ENCODE measurements around the gene CYP11A1. TPM values are rescaled to one million over a fixed set of nuclear protein-coding genes. Genes with fewer than 3 reads are reported as not detected.

The CYP11A1 gene
- total RNA-seq, 1 donor from 2014 or later, result not detected

DNA sequence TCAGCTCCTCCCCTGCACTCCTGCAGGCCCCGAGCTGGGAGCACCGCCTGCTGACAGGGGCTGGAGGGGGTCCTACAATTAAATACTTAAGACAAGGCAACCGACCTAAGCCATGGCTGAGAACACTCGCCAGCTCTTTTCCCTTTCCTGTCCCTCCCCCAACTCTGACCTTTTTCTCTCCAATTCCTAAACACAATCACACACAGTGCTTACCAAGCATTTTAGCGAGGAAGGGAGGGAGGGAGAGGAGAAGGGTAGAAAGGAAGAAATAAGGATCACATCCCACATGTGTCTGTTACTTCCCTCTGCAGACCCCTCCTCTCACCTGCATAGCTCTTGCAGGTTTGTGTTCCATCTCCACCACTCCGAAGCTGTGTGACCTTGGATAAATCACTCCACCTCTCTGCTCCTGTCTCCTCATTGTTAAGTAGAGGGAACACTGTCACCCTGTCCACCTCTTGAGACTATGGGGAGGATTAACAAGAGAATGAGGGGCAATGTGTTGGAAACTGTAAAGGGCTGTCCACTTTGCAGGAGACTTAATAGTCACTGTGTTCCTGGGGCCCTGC is 63.6 kb downstream of the CYP11A1 start:
- DNase-seq (ENCODE audit: low read depth) (no peak), FAIRE-seq (peak; percentile 66)
- no peaks in the 10 kb centered on the region for H3K36me3 ChIP-seq (ENCODE audit: control insufficient read depth, insufficient read depth, low read length)
- no peak overlapping the region for H3K4me3 ChIP-seq (ENCODE audit: low read depth, low read length)
- TF ChIP-seq, protein P1, sequence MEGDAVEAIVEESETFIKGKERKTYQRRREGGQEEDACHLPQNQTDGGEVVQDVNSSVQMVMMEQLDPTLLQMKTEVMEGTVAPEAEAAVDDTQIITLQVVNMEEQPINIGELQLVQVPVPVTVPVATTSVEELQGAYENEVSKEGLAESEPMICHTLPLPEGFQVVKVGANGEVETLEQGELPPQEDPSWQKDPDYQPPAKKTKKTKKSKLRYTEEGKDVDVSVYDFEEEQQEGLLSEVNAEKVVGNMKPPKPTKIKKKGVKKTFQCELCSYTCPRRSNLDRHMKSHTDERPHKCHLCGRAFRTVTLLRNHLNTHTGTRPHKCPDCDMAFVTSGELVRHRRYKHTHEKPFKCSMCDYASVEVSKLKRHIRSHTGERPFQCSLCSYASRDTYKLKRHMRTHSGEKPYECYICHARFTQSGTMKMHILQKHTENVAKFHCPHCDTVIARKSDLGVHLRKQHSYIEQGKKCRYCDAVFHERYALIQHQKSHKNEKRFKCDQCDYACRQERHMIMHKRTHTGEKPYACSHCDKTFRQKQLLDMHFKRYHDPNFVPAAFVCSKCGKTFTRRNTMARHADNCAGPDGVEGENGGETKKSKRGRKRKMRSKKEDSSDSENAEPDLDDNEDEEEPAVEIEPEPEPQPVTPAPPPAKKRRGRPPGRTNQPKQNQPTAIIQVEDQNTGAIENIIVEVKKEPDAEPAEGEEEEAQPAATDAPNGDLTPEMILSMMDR (IDR thresholded peaks at IDR 0.05; ENCODE audit: insufficient read depth, low read length, severe bottlenecking), result no peak
- H3K27me3 ChIP-seq (ENCODE audit: control insufficient read depth, insufficient read depth, low read length), result peaks cover 42% of the 10 kb centered on the region

GRCh38 chr15:74302821-74303359 is 64.6 kb downstream of the CYP11A1 start:
- no peak for FAIRE-seq
- Histone ChIP-seq H3K4me3 (ENCODE audit: low read depth, low read length) (no peak overlapping the region), H3K36me3 (ENCODE audit: control insufficient read depth, insufficient read depth, low read length) (no peaks in the 10 kb centered on the region), H3K27me3 (ENCODE audit: control insufficient read depth, insufficient read depth, low read length) (peaks cover 42% of the 10 kb centered on the region)
- TF ChIP-seq, protein P1 (IDR thresholded peaks at IDR 0.05; ENCODE audit: insufficient read depth, low read length, severe bottlenecking), result peak; percentile 82
- DNase-seq (ENCODE audit: low read depth), result peak; percentile 20

DNA sequence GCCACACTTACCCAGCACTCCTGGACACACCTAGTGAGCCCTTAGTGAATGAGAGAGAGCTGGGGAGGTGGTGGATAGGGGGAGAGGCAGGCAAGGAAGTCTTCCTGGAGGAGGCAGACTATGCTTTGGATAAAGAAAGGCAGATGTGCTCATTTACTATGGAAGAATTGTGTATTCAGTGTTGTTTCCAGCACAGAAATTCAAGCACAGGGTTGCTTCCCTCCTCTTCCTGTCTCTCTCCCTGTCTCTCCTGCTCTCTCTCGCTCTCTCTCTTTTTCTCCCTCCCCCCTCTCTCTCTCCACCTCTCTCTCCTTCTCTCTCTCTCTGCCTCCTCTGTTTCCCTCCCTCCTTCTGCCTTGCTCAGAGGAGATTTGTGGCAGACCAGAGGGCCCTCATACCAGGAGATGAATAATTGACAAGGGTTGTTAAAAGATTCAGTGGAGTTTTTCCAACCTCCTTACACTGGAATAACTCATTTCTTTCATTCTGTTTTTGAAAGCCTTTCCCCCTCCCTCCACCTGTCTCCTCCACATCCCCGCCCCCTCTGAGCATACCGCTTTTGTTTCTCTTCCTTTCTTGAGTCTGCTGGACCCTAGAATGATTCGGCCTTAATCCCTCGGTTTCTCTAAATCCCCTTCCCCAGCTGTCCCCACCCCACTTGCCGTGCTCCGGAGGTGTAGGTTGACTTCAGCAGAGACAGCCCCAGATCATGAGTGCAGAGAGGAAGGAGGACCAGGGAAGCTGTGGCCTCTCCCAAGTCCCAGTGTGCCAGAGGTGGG is 65.7 kb downstream of the CYP11A1 start:
- TF ChIP-seq, protein P1 (IDR thresholded peaks at IDR 0.05; ENCODE audit: insufficient read depth, low read length, severe bottlenecking), result no peak
- H3K4me3 ChIP-seq (ENCODE audit: low read depth, low read length), result no peak overlapping the region
- no peak for FAIRE-seq
- no peak for DNase-seq (ENCODE audit: low read depth)
- peaks cover 39% of the 10 kb centered on the region for H3K27me3 ChIP-seq (ENCODE audit: control insufficient read depth, insufficient read depth, low read length)
- no peaks in the 10 kb centered on the region for H3K36me3 ChIP-seq (ENCODE audit: control insufficient read depth, insufficient read depth, low read length)

DNA sequence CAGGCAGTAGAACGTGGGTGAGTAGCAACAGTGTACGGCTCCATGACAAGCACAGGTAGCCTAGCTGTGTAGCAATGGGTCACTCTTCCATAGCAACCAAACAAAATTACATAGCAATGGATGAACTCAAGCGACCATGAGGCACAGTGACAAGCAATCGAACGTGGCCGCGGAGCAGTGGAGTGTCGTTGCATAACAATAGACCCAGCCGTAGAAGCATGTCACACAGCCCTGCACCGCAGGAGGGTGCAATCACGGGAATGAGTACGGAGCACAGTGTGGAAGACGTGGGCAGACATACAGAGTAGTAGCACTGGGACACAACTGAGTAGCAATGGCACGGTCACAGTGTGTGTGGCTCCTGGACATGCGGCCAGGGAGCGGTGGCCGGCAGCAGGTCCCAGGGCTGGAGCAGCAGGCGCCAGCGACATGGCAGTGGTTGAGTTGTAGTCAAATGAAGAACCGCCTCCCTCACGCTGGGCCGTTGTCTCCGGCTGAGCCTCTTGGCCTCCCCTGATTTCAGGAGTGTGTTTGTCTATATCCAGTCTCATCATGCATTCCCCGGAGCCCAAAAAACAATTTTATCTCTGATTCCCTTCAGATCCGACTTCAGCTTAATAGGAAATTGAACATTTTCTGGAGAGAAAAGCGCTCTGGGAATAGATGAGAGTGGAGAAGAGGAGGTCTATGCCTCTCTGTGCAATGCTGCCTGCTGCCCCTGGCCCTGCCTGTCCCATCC is 67.2 kb downstream of the CYP11A1 start:
- FAIRE-seq (no peak), DNase-seq (ENCODE audit: low read depth) (no peak)
- H3K36me3 ChIP-seq (ENCODE audit: control insufficient read depth, insufficient read depth, low read length), result no peaks in the 10 kb centered on the region
- TF ChIP-seq, protein P1 (IDR thresholded peaks at IDR 0.05; ENCODE audit: insufficient read depth, low read length, severe bottlenecking), result no peak
- peaks cover 36% of the 10 kb centered on the region for H3K27me3 ChIP-seq (ENCODE audit: control insufficient read depth, insufficient read depth, low read length)
- H3K4me3 ChIP-seq (ENCODE audit: low read depth, low read length), result no peak overlapping the region

DNA sequence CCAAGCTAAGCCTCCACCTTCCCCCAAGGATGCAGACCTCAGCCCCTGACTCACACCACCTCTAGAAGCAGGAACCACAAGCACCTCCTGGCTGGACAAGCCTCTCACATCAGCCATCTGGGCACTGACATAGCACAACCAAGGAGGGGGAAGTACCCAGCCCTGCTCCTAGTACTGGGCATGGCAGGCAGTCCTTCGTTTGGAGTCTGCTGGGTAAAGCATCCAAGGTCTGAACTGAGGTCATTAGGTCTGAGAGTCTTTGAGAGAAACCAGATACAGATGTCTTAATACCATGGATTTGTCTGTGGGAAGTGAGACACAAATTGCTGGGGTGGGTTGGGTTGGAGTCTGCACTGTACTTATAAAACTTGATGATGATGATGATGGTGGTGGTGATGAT is 69.6 kb downstream of the CYP11A1 start:
- TF ChIP-seq, protein P1 (IDR thresholded peaks at IDR 0.05; ENCODE audit: insufficient read depth, low read length, severe bottlenecking), result no peak
- no peaks in the 10 kb centered on the region for H3K36me3 ChIP-seq (ENCODE audit: control insufficient read depth, insufficient read depth, low read length)
- peaks cover 28% of the 10 kb centered on the region for H3K27me3 ChIP-seq (ENCODE audit: control insufficient read depth, insufficient read depth, low read length)
- H3K4me3 ChIP-seq (ENCODE audit: low read depth, low read length), result no peak overlapping the region
- DNase-seq (ENCODE audit: low read depth) (no peak), FAIRE-seq (no peak)
